Hypothalamus (tissue), 51 donors: Measurements from ENCODE around the gene FSCB.
"Not testable (repeated sequence)": the region's sequence is repeated elsewhere in the genome, so short reads cannot be mapped to it uniquely, and the experiment has no call there.

Experiments used
- DNase-seq, 51 donors: peaks; one replicate each; lab custom pipeline; 2025; lab: John Stamatoyannopoulos, UW

Gene FSCB

GRCh38 chr14:44507183-44507582 is at the start of gene FSCB:
FSCB (minus strand) TSS chr14:44507283; CDS start chr14:44506987, 296 bp downstream.
- DNase-seq, result no peak

DNA sequence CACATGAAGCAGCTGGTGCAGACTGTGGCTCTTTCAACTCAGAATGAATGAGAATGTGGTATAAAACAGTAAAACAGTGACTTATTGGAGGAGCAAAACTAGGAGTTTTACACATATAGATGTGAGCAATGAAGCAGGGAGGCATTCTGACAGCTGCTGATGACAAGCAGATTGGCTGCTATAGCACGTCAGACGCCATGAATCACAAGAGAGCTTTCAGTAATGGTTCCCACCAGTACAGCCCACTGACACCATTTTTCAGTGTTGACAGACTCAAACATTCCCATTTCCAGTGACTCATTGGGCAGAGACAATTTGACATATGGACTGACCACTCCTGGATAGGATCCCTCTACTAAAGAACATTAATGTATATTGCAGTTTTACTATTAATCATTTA is 24.6 kb upstream of the FSCB start:
- DNase-seq, result no peak

DNA sequence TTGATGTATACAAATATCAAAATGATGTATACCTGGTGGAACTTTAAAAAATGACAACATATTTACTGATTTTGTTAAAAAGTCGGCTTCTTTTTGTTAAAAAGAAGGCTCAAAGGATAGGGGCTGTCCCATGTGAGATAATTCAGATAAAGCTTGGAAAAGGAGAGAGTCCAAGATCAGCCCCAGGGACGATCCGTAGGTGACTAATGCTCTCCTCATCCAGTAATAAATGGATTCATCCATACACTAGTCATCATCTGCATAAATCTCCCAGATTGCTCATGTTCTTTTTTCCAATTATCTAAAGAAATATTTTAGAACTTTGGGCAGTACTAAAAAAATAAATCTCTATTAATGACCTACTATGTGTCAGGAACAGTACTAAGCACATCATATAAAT is 23.4 kb upstream of the FSCB start:
- no peak for DNase-seq

DNA sequence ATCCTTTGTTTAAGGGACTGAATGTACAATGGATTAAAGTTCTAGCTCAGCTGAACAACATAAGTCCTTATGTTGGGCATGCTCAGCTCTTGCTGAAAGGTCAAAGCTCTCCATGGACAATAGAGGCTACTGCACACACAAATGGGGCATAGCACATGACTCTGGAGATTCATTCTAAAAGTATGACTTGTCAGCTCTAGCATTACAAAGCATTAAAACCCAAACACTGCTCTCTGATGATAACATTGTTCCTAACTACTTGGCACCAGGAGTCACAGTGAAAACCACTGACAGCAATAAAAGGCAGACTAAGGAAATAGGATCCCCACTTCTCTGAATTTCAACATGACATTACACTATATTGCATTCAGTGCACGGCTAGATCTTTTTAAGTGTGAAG is 21.9 kb upstream of the FSCB start:
- peak in 8 of 51 donors; percentile 0 to 19 (median 6) for DNase-seq

DNA sequence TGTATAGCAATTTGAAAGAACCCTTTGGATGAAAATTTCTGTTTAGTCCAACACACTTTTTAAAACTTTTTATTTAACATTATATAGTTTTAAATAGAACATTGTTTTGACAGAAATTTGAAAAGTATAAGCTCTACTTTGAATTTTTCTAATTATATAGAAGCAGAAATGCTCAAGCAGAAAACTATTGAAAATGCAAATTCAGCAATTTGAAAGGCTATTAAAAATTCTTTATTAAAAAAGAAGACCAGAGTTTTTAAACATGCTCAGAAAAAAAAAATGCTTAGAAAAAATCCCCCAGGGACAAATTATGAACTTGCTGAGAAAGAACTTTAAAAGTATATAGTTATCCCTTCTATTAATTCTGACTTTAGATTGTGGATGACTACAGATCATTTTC is 21.1 kb upstream of the FSCB start:
- no peak for DNase-seq

DNA sequence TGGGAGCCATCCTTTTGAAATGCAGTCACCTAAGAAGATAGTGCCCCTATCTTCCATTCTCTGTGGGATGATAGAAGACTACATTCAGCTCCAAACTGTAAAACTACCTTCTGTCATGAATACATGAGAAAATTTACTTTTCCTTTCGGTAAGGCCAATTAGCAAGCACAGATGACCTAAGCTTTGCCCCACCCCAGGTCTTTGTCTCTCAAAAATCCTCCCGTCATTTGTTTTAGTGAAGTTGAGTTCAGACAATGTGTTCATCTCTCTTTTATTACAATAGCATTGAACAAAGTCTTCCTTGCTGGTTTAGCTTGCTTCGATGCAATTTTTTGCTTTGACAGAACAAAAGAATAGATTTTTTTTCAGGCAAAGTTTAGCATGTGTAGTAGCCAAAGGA is 18.2 kb upstream of the FSCB start:
- DNase-seq, result no peak

DNA sequence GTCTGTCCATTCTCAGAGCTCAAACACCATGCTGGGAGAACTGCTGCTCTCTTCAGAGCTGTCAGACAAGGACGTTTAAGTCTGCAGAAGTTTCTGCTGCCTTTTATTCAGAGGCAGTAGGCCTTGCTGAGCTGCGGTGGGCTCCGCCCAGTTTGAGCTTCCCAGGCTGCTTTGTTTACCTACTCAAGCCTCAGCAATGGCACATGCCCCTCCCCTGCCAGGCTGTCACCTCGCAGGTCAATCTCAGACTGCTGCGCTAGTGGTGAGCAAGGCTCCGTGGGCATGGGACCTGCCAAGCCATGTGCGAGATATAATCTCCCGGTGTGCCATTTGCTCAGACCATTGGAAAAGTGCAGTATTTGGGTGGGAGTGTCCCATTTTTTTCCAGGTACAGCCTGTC is 8.6 kb upstream of the FSCB start:
- not testable (repeated sequence) for DNase-seq

- no peak for DNase-seq
These were observed 1.8 kb upstream of the FSCB start for GRCh38 chr14:44508834-44509233.

GRCh38 chr14:44505588-44505987 is 1.5 kb downstream of the FSCB start:
- DNase-seq, result no peak

- no peak for DNase-seq
These were observed 9.9 kb downstream of the FSCB start for GRCh38 chr14:44497148-44497547.

DNA sequence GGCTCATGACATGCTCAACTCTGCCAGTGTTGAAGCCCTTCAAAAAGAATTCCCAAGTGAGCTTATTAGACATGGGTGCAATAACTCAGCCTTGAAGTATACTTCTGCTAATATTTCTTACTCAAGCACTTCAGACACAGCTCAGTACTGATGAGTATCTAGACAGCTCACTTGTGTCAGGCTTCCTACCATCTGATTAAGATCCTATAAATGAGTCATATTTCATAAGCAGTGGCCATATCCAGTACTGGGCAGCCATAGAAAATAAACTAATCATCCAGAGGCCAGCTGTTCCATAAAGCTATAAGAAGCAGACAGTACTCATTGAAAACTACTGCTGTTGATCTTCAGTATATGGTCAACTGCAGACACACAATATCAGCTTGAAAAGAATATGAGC is 12.9 kb downstream of the FSCB start:
- DNase-seq, result no peak

DNA sequence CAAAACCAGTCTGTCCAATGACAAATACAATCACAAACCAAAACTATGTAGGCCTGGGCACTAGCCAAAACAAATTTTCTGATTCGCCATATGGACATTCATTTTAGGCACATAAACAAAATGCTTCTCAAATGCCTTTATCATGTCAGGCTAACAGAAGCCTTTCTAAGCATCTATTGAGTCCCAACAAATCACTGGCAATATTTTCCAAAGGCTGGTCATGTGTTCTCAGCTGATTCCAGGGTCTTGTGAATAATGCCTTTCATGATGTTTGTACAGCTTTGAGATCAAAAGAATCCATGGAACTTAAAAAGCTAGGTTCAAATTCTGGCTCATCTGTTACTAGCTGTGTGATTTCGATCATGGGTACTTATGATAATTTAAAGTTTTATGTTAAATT is 16.1 kb downstream of the FSCB start:
- DNase-seq, result no peak

DNA sequence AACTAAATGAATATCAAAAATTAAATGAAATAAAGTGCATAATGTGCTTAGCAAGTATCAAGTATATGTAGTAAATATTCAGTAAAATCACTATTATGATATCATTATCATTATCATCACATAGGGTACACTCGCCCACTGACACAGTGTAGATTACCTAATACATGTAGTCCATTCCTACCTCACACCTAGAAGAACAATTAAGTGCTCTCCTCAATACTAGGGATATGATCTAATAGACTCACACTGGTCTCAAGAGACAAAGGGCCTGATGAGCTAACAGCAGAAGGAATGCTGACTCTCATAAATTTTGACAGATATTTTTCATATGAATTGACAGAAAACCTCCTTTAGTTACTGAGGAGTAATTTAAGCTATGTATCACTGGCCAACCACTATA is 29.1 kb downstream of the FSCB start:
- DNase-seq, result no peak

GRCh38 chr14:44468771-44469170 is 38.3 kb downstream of the FSCB start:
- no peak for DNase-seq

DNA sequence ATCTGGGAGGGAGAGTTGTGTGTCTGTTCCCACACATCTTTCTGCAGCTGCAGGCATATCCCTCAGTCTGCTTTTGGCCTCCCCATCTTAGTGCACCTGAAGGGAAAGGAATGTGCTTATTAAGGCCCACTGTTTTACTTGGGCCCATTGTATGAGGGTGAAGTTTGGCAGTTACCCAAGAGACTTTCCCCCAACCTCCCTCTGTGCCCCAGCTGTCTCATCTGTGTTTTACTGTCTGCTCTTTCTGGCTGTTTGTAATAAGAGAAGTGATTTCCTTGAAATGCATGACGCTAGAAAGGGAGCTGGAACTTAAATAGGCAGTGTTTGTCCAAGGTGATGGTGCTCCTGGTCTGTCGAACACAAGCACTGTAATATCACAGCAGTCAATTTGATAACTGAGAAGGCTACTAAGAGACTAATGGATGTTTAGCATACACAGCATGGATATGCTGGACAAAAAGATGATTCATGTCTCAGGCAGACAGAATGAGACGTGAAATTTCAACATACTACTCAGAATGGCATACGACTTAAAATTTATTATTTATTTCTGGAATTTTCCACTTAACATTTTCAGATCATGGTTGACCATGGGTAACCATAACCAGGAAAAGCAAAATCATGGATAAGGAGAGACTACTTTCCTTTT is 43.6 kb downstream of the FSCB start:
- no peak for DNase-seq

- no peak for DNase-seq
These were observed 44.7 kb downstream of the FSCB start for GRCh38 chr14:44462381-44462780.

- DNase-seq, result no peak
These were observed 45.3 kb downstream of the FSCB start for GRCh38 chr14:44461811-44462210.
